ENCODE measurements around the gene PTPRD.

Gene PTPRD

DNA sequence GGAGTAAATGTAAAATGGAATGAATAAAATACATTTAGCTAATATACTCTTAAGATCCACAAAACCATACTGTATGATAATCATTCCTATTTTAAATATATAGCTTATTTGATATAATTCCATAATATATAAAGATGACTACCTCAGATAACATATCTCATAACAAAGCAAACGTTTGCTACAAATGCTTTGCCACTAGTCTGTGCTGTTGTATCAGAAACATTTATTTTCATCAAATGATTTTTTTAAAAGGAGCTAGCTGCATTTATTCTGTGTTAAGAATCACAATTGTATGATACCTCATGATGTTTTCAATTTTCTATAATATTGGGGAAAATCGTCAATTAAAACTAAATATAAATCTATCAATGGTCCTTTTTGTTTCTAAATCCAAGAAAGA is 567.2 kb downstream of the PTPRD start:
- DNase-seq: peak; percentile 77

DNA sequence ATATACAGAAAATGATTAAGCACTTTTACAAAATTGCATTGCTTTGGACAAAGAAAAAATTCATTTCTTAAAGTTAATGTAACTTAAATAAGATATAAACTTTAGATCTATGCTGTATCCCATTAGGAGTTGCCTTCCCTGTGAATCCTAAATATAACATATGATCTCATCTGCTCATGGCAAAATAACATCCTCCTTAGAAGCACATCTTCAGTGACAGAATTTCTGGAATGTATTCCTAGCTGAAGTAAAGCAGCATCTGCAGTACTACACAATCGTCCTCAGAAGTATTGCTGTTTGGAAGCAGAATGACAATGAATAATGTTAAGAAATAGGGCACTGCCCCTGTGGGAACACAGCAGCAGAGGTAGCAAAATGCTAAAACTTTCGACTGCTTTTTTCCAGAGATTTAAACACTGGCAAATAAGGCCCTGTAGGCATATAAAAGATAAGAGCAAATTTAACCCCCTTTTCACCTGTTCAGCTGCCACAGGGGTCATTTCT is 571.0 kb downstream of the PTPRD start:
- DNase-seq: peak; percentile 17

- DNase-seq: no peak
Observed at GRCh38 chr9:10036095-10036494, 576.7 kb downstream of the PTPRD start.

DNA sequence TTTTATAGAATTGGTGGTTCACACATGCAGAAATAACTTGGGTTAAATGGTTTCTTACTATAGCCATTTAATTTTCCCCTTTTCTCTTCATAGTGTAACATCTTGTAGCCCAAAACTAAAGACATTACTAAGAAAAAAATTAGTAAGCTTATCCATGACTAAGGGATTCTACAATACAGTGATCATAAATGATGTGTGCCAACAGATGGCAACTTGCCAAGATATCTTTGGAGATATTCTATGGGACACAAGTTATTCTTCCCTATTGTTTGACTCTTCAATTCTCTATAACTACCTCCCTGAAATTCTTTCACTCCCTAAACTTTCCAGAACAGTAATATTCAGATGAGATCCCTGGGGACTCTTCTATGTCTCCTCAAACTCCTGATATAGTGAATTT is 580.6 kb downstream of the PTPRD start:
- DNase-seq: peak; percentile 57

- peak; percentile 37 for DNase-seq
Observed at GRCh38 chr9:10026443-10026984, 586.3 kb downstream of the PTPRD start.

DNA sequence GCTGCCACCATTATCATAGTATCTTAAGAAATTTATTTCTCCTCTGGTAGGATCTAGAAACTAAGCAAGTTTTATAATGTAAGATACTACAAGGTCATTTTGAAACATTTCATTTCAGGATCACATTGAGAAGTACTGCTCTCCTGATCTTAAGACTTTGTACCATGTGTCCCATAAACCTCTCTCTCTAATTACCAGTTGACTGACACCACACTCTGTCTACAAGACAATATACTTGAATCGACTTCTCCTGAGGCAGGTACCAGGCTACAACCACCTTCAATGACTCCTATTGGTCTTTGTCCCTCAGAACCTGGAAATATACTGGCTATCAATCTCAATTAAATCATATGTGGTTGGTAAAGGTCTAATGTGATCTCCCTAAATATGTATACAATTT is 597.0 kb downstream of the PTPRD start:
- peak; percentile 88 for DNase-seq

DNA sequence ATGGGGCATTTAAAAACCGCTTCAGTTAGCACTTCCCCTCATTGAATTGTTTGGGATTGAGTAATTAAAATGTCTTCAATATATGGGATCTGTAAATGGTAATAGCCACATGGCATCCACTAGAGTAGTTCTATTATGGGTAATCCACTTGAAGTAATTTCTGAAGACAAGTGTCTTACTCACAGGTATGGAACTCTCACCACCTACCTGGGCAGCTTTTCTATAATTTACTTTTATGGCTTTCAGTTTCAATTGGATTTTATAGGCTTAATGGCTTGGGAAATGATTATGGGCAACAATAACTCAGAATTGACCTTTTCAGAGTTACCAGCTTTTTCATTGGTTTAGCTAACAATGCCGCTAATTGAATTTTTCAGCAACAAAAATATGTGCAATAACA is 597.9 kb downstream of the PTPRD start:
- peak; percentile 100 for DNase-seq

DNA sequence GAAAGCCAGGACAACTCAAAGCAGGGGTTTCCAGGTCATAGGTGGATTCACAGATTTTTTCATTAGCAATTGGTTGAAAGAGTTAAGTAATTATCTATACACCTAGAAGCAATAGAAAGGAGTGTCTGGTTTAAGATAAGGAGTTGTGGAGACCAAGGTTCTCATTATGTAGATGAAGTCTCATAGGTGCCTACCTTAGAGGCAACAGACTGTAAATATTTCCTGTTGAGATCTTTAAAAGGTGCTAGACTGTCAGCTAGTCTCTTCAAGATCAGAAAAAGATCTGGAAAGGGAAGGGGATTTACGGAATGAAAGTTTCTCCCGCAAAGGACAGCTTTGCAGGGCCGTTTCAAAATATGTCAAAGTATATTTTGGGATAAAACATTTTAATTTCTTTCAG is 603.4 kb downstream of the PTPRD start:
- no peak for DNase-seq

DNA sequence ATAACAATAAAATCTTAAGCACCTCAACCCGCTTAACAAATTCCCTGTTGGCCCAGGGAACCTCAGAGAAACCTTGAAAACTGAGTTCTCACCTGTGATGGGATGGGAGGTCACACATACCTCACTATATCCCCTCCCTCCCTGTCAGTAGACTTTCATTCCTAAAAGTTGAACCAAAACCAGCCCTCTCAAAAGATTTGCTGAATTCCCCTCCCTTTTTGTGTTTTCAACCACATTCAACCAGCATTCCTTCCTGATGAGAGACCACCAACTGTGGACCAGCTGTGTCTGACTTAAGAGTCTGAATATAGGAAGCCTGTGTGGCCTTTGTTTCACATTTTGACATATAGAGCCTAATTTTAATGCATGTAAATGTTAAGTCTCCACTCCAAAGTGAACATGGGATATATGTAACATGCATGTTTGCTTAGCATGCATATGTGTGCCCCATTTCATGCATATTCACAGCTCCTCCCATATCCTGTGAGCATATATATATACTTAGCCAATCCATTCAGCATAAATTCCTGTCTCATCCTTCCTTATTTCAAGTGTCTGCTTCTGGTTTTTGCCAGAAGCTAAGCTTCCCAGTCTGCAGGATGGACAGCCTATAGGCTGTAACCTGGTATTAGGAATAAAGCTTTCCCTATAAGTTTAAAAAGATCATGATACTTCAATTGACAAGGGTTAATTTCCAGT is 604.6 kb downstream of the PTPRD start:
- peak; percentile 87 for DNase-seq

GRCh38 chr9:10007356-10007755 is 605.4 kb downstream of the PTPRD start:
- DNase-seq: peak; percentile 93

DNA sequence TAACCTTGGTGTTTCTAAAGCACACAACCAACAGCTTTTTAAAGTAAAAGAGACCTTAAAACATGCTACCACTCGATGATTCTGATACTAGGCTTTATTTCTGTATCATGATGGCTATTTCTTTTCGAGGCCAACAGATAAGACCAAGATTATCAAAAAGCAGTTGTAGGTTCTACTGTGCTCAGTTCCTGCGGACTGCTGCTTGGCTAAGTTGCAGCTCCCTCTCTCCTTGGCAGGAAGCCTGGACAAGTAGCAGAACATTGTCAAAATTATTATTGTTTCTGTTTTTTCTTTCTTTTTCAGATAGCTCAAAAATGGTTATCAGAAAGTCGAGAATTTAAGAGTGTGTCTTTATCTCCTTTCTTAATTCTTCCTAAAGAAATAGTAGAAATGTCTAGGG is 607.6 kb downstream of the PTPRD start:
- peak; percentile 60 for DNase-seq

- no peak for DNase-seq
Observed at GRCh38 chr9:10003047-10003446, 609.8 kb downstream of the PTPRD start.

DNA sequence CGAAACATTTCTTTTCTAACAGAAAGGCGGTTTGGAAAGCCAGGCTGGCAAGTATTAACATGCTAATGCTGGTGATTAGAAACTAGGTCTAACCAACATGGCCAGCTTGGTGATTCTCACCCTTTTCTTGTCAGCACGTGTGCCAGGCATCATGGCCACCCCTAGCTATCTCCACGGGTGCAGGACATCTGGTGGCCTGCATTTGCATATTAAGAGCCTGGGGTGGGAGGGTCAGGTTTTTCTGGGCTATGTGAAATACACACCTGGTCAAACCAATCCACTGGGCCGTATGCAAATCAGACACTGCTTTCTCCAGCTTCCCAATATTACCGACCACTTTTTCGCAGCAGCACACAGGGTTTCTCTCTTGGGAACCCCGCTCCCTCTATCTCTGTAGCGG is 612.1 kb downstream of the PTPRD start:
- peak; percentile 15 for DNase-seq

- DNase-seq: peak; percentile 79
Observed at GRCh38 chr9:9998491-9999287, 614.1 kb downstream of the PTPRD start.

- DNase-seq: peak; percentile 48
Observed at GRCh38 chr9:9997585-9997984, 615.2 kb downstream of the PTPRD start.

DNA sequence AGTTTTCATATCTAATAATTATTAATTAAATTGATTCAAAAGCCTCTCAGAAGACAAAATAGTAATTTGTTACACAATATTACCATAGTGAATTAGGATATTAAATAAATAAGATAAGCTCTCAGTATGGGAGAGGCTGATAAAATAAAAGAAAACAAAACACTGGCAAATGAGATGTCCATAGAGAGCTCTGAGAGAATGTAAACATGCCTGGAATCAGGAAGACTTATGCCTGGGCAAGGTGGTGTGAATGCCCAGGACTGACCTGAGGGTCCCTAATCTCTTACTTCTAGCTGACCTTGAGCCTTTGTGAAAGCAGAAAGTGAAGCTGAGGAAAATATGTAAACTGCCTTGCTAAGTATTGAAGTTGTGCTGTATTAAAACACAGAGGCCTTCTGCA is 616.5 kb downstream of the PTPRD start:
- peak; percentile 45 for DNase-seq

DNA sequence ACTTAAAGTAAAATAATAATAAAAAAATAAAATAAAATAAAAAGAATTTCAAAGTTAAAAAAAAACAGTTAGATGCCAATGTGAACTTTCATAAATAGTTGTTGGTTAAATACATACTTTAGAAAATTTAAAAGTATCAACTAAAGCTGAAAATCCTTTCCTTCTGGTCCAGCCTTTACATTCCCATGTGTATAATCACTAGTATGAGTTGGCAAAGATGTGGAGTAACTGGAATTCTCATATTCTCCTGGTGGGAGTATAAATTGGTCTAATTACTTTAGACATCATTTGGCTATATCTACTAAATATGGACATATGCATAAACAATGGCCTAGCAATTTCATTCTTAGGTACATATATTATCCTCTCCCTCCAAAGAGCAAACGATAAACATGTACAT is 619.9 kb downstream of the PTPRD start:
- no peak for DNase-seq

DNA sequence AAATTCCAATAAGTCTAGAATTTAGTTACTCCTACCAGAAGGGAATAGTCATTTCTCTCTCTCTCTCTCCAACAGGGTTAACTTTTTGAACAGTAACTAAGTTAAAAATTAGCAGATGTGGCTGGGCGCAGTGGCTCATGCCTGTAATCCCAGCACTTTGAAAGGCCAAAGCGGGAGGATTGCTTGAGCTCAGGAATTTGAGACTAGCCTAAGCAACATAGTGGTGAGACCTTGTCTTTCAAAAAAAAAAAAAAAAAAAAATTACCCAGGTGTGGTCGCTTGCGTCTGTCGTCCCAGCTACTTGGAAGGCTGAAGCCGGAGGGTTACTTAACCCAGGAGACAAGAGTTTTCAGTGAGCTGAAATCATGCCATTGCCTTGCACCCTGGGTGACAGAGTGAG is 639.7 kb downstream of the PTPRD start:
- DNase-seq: no peak

- peak; percentile 15 for DNase-seq
Observed at GRCh38 chr9:9970514-9970913, 642.3 kb downstream of the PTPRD start.

DNA sequence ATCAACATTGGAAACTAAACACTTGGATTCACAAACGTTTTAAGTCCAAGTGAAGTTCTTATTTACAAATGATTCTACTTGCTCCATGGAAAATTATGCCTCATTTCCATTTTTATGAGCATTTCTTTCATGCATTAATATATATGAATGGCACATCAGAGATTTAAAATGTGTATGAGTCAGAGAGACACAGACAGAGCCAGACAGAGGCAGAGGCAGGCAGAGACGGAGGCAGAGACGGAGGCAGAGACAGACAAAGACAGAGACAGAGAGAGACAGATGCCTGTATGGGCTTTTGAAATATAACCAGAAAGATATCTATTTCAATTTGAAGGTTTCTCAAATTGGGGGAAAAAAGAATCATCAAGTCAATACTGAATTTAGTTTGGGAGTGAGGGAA is 649.0 kb downstream of the PTPRD start:
- peak; percentile 84 for DNase-seq

DNA sequence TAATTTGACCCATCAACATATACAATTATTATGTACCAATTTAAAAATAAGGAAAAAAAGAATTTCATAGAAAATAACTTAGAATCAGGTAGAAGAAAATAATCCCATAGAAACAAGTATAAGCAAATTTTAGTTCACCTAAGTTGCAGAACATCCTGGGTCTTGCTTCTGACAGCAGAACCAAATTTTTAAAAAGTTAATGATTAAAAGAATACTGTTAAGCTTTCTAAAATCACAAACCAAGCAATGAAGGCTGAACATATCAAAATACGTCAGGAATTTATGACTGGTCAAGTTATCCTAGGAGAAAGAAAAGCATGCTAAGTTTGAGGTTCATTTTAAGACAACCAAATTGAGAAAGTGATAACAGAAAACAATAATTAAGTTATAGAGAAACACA is 650.9 kb downstream of the PTPRD start:
- peak; percentile 48 for DNase-seq

- DNase-seq: peak; percentile 79
Observed at GRCh38 chr9:9961487-9961886, 651.3 kb downstream of the PTPRD start.

DNA sequence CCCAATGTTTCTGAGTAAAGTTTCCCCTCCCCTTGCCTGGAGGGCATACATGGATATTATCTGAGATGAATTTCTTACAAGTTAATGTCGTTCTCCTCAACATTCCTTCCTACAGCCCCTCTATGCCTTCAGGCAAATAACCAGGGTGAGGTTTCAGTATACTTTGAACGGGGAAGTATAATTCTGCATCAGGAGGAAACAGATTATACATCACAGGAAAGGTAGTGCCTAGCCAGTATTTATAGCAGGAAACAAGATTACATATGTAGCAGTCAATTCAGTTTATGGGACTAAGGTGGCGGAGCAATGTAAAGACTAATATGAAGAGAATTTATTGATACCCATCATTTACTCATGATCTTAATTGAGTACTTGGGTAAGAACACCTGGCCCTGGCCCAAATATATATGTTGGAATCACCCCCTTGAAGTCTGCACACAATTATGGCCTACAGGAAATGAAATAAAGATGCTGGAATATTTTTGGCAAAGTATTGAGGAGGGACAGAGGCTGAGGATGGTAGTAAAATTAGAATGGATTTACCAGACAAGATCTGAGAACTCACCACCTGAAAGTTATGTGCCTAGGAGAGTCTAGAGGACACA is 661.1 kb downstream of the PTPRD start:
- peak; percentile 47 for DNase-seq

- DNase-seq: peak; percentile 56
Observed at GRCh38 chr9:9950813-9951212, 662.0 kb downstream of the PTPRD start.

All from NCI-H69 (cell line).